Omental fat pad (tissue), 4 donors: Measurements from ENCODE around the gene RNF207. TPM values are rescaled to one million over a fixed set of nuclear protein-coding genes. Genes with fewer than 3 reads are reported as not detected.

Source experiments
- ATAC-seq: fragments of 150-250 bp; one replicate; pipeline ENCODE4 v1.9.1; 2016; ENCODE audit warnings: mild to moderate bottlenecking, moderate library complexity; ENCODE audit not compliant: low FRiP score
- DNase-seq: peaks from one replicate; pipeline ENCODE4 v3.0.0-alpha.2; 2019; ENCODE audit warnings: low spot score
- CTCF ChIP-seq, 3 donors: fragments of 450-650 bp; IDR thresholded peaks; one replicate each; pipeline ENCODE4 v1.5.1; 2016 to 2017; ENCODE audit warnings: antibody characterized with exemption in 3 of 3, mild to moderate bottlenecking in 3 of 3, moderate library complexity in 2 of 3
- total RNA-seq, 4 donors: library from RNA; depleted of rRNA; stranded (reverse); fragments of >200 nt; gene quantifications; one replicate each; pipeline ENCODE4 v1.1.0, GENCODE V29; 2016

RNF207 gene
- total RNA-seq, 4 donors from 2014 or later: 5.2 to 48.2 (median 9.5) TPM

DNA sequence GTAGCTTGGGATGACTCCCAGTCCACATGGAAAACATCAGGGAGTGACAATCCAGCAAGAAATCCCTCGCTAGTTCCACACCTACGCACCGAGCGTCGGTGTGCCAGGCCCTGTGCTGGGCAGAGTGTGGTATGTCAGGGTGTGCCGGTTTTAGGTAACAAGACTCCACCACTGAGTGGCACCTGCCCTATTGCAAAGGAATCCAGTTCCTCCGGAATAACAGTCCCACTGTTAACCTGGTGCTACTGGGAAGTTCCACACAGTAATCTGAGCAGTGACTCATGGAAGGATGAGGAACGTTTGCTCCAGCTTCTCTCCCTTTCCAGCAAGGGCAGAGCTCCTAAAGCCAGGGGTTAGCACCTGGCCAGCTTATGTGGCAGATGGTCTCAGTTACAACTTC is 14.3 kb downstream of the RNF207 start:
- TF ChIP-seq CTCF (IDR thresholded peaks at IDR 0.05): no peak
- no peak for ATAC-seq
- no peak for DNase-seq

DNA sequence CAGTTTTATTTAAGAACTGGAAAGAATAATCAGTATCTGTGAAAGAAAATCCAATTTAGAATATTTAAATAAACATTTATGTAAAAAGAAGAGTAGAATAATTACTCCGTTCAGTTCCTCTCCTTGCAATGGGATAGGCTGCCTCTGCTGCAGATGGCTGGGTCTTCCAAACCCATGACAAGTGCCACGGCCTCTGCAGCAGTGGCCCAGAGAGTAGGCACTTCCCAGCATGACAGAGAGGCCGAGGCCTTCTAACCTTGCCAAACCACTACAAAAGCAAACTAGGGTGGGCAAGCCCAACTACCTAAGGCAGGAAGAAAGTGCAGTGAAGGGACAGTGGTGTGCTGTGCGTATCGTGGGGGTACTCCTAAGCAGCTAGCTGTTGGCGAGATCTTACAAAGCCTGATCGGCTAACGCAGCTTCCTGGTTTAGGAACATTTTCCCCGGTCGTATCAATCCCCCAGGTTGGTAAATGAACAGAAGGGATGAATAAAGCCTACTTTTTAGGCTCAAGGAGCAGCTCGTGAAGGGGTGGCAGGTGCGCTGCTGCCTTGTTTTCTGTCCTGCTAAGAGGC is 15.4 kb downstream of the RNF207 start:
- TF ChIP-seq CTCF (IDR thresholded peaks at IDR 0.05): no peak
- ATAC-seq (no peak), DNase-seq (no peak)

GRCh38 chr1:6222636-6223035 is 16.7 kb downstream of the RNF207 start:
- no peak for TF ChIP-seq CTCF (IDR thresholded peaks at IDR 0.05)
- ATAC-seq: no peak
- DNase-seq: no peak

DNA sequence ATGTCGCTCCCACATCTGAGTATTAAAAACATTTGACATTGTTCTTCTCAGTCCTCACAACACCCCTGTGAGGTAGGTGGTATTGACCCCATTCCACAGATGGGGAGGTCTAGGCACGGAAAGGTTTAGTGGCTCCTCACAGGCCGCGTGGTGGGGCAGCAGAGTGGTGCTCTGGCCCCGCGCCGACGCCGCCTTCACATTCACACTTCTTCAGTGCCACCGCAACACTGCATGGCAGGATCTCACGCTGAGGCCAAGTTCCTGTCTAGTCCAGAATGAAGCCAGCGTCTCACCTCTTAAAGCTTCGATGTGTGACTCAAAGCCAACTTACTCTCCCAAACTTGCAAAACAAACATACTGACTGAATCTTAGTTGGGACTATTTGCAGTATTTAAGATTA is 17.7 kb downstream of the RNF207 start:
- no peak for DNase-seq
- ATAC-seq: no peak
- TF ChIP-seq CTCF (IDR thresholded peaks at IDR 0.05): no peak

DNA sequence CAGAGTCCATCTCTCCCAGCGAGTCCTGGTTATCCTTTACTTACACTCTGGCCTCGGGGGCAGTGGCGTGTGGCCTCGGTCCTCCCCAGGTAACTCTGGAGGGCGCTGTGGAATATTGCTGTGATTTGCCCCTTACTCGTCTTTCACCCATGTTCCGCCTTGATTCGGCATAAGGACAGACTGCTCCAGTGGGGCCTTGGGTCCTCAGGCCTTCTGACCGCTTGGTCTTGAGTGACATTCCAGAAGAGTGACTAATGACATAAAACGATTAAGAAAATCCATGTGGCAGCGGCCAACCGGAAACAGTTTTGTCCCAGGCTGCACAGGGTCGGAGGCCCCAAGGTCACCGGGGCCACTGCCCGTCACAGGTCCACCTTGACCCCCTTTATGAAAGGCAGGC is 18.8 kb downstream of the RNF207 start:
- DNase-seq (no peak), ATAC-seq (no peak)
- TF ChIP-seq CTCF (IDR thresholded peaks at IDR 0.05): no peak

DNA sequence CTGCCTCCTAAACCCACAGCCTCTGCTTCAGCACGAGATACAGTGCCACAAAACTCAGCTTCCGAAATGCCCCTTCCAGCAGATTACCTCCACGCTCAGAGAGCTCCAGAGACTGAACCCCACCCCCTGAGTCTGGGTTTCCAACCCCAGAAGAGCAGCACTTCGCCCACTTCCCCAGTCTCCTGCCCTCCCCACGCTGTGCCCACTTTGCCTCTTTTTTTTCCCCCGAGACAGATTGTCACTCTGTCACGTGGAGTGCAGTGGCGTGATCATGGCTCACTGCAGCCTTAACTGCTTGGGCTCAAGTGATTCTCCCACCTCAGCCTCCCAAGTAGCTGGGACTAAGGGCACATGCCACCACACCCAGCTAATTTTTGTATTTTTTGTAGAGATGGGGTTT is 19.7 kb downstream of the RNF207 start:
- DNase-seq (no peak), ATAC-seq (no peak)
- no peak for TF ChIP-seq CTCF (IDR thresholded peaks at IDR 0.05)

DNA sequence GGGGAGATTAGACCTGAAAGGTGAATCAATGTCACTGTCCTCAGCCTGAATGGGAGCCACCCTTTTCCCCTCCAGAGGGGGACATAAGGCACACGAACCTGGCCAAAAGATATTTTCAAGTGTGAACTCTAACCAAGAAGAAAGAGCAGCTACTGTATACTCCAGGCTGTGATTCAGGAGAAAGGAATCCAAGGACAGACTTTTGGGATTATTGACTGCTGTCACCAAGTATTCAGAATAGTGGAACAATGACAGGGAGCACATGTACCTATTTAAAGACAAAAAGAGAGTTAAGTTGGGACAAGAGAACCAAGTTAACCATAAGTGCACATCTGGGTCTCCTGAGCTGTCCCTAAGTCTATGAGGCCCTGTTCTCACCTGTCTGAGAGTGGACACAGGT is 27.5 kb downstream of the RNF207 start:
- no peak for TF ChIP-seq CTCF (IDR thresholded peaks at IDR 0.05)
- ATAC-seq (no peak), DNase-seq (no peak)
